Activated T-helper 9 cell treated with anti-CD3 and anti-CD28 coated beads, Interleukin-2, amount 50 U/mL, for 16 hours (primary cell): Measurements from ENCODE around the gene UCHL1.

Source experiments
- DNase-seq: peaks from one replicate; pipeline ENCODE4 v3.0.0-alpha.2; 2020; ENCODE audit warnings: low read depth

UCHL1 gene

DNA sequence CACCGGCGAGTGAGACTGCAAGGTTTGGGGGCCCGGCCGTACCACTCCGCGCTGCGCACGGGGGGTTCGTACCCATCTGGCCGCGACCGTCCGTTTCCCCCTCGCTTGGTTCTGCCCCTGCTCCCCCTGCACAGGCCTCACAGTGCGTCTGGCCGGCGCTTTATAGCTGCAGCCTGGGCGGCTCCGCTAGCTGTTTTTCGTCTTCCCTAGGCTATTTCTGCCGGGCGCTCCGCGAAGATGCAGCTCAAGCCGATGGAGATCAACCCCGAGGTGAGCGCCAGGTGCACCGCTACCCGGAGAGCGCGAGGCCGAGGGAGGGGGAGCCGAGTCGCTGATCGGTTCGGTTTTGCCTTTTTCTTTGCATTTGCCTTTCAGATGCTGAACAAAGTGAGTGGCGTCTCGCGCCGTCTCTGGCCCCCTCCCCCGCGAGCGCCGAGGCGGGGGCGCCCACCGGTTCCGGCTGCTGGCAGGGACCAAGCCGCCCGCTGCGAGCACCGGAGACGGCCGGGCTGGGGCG lies at the start of gene UCHL1:
Gene UCHL1 (plus strand): TSS at position 189 of the 517 bp plus-strand sequence. CDS start 49 bp downstream, at position 238.
- peak; percentile 1 for DNase-seq

- no peak for DNase-seq
Observed at GRCh38 chr4:41207291-41207831, 49.4 kb upstream of the UCHL1 start.

DNA sequence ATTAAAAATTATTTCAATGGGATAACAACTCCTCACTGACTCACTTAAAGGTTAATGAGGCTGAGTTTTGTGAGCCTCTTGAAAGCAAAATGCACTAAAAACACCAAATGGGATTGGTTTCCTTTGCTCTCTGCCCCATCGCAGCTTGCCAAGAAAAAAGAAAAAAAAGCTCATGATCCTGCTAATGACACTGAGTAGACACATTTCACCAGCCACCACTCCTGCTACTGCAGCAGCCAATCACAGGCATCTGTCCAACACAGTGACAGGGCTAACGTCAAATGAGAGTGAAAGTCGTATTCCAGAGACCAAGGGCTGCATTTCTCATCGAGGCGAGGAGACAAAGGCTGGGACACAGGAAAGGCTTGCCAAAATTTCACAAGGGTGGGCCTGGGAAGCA lies 47.5 kb upstream of the UCHL1 start:
- no peak for DNase-seq

DNA sequence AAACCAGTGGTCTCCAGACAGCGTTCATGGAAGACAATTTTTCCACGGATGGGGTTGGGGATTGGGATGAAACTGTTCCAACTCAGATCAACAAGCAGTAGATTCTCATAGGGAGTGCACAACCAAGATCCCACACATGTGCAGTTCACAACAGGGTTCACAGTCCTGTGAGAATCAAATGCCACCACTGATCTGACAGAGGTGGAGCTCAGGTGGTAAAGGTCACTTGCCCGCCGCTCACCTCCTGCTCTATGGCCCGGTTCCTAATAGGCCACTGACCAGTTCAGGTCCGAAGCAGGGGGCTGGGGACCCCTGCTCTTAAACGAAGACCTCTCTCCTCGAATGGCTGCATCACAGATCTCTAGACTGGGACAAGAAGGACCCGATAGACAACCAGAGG lies 46.8 kb upstream of the UCHL1 start:
- no peak for DNase-seq

GRCh38 chr4:41211951-41212615 lies 44.6 kb upstream of the UCHL1 start:
- DNase-seq: no peak

- DNase-seq: no peak
Observed at GRCh38 chr4:41212616-41213203, 44.0 kb upstream of the UCHL1 start.

- DNase-seq: no peak
Observed at GRCh38 chr4:41213625-41214135, 43.0 kb upstream of the UCHL1 start.

GRCh38 chr4:41214136-41214824 lies 42.4 kb upstream of the UCHL1 start, which contains the start of gene APBB2:
Gene APBB2 (minus strand): TSS chr4:41214542. CDS start chr4:41033254, 181,288 bp downstream.
- DNase-seq: peak; percentile 6

DNA sequence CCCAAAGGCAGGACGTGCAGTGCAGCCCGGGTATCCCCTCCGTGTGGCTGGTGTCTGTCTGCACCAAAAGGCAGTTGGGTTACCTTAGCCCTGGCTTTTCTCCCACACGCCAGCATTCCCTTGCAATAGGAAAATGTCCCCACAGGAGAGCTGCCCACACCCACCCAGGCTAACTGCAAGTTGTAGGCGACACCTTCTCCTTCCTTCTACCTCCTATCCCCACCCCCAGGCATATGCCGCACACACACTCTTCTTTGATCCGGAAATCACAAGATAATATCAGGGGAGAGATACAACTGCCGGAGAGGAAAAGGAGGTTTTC lies 41.9 kb upstream of the UCHL1 start:
- no peak for DNase-seq

- no peak for DNase-seq
Observed at GRCh38 chr4:41215155-41215554, 41.6 kb upstream of the UCHL1 start.

DNA sequence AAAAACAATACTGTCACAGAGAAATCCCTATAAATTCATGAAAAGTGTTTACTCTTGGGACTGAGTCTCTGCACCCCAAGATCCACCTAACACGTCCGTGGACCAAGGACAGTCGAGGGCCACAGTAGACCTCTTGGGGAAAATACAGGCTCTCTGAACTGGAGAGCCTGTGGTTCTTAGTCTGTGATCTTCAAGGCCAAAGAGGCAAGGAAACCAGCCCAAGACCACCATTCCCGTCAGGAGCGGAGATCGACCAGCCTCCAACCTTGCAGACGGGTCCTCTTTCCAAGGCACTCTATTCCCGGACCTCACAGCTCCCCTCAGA lies 40.8 kb upstream of the UCHL1 start:
- no peak for DNase-seq

DNA sequence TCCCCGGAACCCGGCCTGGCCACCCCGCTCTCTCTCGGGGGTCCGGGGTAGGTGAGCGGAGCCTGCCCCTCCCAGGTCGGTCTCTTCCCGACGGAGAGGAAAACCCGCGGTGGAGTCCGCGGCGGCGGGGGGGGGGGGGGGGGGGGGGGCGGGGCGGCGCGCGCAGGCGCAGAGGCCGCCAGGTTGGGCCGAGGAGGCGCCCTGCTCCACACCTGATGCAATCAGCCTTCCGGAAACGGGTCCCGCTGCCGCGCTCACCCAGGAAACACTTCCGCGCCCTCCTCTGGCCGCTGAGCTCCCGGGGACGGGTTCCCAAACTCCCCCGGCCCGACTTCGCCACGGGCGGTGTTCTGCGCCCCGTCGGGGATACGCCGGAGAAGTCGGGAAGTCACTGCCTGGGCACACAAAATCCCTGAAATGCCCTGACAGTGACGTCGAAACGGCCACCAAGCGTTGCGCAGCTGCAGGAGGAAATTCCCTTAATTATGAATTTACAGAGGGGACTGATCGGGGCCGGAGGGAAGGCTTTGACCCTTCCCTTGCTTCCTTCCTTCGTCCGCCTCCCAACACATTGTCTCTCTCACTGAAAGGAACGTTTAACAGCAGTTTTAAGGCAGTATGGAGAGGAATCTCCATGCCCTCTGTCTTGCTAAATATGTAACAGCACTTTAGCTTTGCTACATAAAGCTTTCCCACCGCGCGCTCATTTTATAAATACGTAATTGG lies 40.3 kb upstream of the UCHL1 start:
- no peak for DNase-seq

- DNase-seq: no peak
Observed at GRCh38 chr4:41217020-41217333, 39.8 kb upstream of the UCHL1 start.

DNA sequence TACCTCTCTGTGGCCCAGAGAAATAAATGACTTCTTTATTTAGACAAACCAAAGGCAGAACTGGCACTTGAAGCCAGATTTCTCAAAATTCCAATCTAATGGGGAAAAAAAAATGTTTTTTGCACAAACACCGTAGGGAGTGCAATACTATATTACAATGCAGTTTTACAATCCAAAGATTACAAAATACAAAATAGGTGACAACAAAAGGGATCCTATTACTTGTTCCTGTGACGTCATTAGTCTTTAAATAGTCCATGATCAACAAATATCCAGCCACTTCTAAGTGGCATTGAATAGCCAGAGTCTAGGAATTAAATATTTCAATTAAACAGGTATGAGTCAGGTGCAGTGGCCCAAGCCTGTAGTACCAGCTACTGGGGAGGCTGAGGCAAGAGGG lies 39.4 kb upstream of the UCHL1 start:
- DNase-seq: no peak

- DNase-seq: no peak
Observed at GRCh38 chr4:41218703-41219102, 38.0 kb upstream of the UCHL1 start.

DNA sequence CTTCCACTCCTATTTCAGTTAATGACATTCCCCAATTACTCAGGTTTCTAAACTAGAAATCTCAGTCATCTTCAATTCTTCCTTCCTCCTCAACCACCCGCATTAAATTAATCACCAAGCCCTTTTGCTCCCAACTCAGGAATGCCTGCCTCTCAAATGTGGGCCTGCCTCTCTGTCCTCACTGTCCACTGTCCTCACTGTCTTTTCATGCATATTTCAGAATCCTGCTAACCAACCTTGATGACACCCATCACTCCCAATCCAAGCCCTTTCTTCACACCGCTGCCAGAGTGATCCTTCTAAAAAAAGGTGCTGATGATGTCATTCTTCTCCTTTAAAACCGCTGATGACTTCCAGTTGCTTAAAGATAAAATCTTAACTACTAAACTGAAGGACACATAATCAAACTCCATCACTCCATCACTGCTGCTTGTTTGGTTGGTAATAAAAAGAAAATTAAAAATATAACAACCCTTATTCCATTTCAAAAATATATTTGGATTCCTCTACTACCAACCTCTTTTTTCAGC lies 37.2 kb upstream of the UCHL1 start:
- no peak for DNase-seq

DNA sequence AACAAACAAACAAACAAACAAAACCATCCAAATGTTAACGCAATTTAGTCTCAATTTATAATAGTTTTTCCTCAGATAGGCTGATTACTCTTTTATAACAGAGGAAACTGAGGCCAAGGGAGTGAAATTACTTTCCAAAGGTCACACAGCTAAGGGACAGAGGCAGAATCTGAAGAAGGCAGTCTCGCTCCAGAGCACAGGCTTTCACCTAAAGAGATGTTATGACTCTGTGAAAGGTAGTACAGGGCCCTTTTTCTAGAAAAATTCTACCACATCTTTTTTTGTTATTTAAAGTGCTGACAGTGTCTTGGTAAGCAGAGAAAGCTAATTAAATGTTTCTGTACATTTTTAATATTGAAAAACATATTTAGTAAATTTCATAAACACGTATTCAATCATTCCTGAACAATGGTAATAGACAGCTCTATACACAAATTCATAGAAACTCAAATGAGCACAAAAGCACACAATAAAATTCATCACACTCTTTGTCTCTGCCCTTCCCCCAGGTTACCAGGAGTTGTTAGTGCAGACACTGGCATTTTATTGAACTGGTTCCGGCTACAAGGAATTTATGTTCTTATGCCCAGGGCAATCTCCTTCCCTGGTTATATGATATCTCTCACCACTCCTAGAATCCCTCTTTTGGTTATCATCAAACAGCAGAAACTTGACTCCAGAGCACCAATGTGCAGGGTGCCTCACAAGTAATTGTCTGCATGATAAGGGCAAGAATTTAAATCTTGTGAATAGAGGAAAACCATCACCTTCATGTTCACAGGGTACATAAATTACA lies 34.7 kb upstream of the UCHL1 start:
- DNase-seq: no peak

DNA sequence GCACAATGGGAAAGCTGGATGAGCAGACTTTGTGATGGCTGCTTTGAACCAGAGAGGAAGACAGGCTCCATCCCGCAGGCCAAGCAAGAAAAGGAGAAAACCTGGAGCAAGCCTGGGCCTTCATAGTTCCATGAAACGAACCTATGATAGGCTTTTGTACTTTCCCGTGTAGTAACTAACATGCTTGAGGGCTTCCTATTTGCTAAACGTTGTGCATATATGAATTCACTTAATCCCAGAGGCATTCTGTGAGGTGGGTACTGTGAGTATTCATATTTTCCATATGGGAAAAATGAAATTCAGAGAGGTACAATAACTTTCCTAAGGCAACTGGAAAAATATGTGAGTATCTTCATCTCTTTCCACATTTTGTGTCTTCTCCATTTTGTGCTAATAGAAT lies 28.8 kb upstream of the UCHL1 start:
- no peak for DNase-seq

- no peak for DNase-seq
Observed at GRCh38 chr4:41232406-41232805, 24.3 kb upstream of the UCHL1 start.

DNA sequence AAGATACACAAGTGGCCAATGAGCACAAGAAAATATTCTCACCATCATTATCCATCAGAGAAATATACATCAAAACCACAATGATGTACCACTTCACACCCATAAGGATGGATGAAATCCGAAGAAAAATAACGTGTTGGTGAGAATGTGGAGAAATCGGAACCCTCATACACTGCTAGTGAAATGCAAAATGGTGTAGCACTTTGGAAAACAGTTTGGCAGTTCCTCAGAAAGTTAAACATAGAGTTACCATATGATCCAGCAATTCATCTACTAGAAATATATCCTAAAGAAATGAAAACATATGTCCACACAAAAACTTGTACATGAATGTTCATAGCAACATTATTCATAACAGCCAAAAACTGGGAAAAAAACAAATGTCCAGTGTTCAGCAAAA lies 23.9 kb upstream of the UCHL1 start:
- no peak for DNase-seq

DNA sequence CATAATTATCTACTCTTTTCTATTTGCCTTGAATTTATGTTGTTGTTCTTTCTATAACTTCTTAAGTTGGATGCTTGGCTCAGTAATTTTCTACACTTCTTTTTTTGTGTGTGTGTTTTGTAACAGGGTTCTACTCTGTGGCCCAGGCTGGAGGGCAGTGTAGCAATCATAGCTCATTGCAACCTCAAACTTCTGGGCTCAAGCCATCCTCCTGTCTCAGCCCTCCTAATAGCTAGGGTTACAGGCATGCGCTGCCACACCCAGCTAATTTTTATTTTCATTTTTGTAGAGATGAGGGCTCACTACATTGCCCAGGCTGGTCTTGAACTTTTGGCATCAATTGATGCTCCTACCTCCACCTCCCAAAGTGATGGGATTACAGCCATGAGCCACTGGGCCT lies 20.7 kb upstream of the UCHL1 start:
- no peak for DNase-seq
